ENCODE measurements around the gene TGM3.

DNA sequence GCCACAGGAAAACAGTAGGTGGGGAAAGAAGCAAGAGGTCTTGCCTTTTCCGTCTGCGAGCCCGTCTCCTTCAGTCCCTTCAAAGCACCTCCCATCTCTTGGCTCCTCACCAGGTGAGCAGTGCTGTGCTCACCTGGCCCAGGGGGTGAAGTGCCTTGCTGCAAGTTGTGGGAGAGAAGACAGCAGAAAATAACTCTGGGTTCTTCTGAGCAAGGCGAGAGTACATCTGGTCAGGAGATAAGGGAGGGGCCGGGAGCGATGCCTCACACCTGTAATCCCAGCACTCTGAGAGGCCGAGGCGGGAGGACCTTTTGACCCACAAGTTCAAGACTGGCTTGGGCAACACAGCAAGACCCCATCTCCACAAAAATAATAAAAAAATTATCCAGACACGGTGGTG, 35.6 kb upstream of the TGM3 start:
- TF ChIP-seq, protein P1, sequence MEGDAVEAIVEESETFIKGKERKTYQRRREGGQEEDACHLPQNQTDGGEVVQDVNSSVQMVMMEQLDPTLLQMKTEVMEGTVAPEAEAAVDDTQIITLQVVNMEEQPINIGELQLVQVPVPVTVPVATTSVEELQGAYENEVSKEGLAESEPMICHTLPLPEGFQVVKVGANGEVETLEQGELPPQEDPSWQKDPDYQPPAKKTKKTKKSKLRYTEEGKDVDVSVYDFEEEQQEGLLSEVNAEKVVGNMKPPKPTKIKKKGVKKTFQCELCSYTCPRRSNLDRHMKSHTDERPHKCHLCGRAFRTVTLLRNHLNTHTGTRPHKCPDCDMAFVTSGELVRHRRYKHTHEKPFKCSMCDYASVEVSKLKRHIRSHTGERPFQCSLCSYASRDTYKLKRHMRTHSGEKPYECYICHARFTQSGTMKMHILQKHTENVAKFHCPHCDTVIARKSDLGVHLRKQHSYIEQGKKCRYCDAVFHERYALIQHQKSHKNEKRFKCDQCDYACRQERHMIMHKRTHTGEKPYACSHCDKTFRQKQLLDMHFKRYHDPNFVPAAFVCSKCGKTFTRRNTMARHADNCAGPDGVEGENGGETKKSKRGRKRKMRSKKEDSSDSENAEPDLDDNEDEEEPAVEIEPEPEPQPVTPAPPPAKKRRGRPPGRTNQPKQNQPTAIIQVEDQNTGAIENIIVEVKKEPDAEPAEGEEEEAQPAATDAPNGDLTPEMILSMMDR (tag by site-specific recombination; IDR thresholded peaks at IDR 0.05): no peak
- no peak for TF ChIP-seq ZNF423 (tag by site-specific recombination; IDR thresholded peaks at IDR 0.05)
- no peak for TF ChIP-seq ZNF24 (tag by site-specific recombination; IDR thresholded peaks at IDR 0.05)
- TF ChIP-seq, protein P2, sequence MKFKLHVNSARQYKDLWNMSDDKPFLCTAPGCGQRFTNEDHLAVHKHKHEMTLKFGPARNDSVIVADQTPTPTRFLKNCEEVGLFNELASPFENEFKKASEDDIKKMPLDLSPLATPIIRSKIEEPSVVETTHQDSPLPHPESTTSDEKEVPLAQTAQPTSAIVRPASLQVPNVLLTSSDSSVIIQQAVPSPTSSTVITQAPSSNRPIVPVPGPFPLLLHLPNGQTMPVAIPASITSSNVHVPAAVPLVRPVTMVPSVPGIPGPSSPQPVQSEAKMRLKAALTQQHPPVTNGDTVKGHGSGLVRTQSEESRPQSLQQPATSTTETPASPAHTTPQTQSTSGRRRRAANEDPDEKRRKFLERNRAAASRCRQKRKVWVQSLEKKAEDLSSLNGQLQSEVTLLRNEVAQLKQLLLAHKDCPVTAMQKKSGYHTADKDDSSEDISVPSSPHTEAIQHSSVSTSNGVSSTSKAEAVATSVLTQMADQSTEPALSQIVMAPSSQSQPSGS (tag by site-specific recombination; IDR thresholded peaks at IDR 0.05; ENCODE audit: low read depth): no peak
- no peak for TF ChIP-seq ZNF23 (tag by site-specific recombination; IDR thresholded peaks at IDR 0.05; ENCODE audit: borderline replicate concordance)
- no peak for TF ChIP-seq YY1 (tag by site-specific recombination; IDR thresholded peaks at IDR 0.05)
- TF ChIP-seq, protein P3, sequence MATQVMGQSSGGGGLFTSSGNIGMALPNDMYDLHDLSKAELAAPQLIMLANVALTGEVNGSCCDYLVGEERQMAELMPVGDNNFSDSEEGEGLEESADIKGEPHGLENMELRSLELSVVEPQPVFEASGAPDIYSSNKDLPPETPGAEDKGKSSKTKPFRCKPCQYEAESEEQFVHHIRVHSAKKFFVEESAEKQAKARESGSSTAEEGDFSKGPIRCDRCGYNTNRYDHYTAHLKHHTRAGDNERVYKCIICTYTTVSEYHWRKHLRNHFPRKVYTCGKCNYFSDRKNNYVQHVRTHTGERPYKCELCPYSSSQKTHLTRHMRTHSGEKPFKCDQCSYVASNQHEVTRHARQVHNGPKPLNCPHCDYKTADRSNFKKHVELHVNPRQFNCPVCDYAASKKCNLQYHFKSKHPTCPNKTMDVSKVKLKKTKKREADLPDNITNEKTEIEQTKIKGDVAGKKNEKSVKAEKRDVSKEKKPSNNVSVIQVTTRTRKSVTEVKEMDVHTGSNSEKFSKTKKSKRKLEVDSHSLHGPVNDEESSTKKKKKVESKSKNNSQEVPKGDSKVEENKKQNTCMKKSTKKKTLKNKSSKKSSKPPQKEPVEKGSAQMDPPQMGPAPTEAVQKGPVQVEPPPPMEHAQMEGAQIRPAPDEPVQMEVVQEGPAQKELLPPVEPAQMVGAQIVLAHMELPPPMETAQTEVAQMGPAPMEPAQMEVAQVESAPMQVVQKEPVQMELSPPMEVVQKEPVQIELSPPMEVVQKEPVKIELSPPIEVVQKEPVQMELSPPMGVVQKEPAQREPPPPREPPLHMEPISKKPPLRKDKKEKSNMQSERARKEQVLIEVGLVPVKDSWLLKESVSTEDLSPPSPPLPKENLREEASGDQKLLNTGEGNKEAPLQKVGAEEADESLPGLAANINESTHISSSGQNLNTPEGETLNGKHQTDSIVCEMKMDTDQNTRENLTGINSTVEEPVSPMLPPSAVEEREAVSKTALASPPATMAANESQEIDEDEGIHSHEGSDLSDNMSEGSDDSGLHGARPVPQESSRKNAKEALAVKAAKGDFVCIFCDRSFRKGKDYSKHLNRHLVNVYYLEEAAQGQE (tag by site-specific recombination; IDR thresholded peaks at IDR 0.05): no peak
- TF ChIP-seq SP2 (tag by site-specific recombination; IDR thresholded peaks at IDR 0.05): no peak
- TF ChIP-seq ZNF776 (tag by site-specific recombination; IDR thresholded peaks at IDR 0.05; ENCODE audit: borderline replicate concordance): no peak
- no peak for TF ChIP-seq ZNF843 (tag by site-specific recombination; IDR thresholded peaks at IDR 0.05)
- TF ChIP-seq GLIS2 (tag by site-specific recombination; IDR thresholded peaks at IDR 0.05): no peak
- no peak for TF ChIP-seq ZNF302 (tag by site-specific recombination; IDR thresholded peaks at IDR 0.05; ENCODE audit: low read depth)
- TF ChIP-seq, protein P4, sequence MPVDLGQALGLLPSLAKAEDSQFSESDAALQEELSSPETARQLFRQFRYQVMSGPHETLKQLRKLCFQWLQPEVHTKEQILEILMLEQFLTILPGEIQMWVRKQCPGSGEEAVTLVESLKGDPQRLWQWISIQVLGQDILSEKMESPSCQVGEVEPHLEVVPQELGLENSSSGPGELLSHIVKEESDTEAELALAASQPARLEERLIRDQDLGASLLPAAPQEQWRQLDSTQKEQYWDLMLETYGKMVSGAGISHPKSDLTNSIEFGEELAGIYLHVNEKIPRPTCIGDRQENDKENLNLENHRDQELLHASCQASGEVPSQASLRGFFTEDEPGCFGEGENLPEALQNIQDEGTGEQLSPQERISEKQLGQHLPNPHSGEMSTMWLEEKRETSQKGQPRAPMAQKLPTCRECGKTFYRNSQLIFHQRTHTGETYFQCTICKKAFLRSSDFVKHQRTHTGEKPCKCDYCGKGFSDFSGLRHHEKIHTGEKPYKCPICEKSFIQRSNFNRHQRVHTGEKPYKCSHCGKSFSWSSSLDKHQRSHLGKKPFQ (tag by site-specific recombination; IDR thresholded peaks at IDR 0.05): no peak

All from HEK293 (cell line).